CD4-positive, alpha-beta T cell treated with Interleukin-17A for 1 hour (primary cell): Measurements from ENCODE around the gene PRKG1.
"Not testable (repeated sequence)": the region's sequence is repeated elsewhere in the genome, so short reads cannot be mapped to it uniquely, and the experiment has no call there.

ENCODE experiments used
- DNase-seq: peaks from one replicate; pipeline ENCODE4 v3.0.0-alpha.2; 2020

The PRKG1 gene

GRCh38 chr10:51178634-51179033 lies 104.3 kb downstream of the PRKG1 start:
- no peak for DNase-seq

- no peak for DNase-seq
These were observed 105.9 kb downstream of the PRKG1 start for GRCh38 chr10:51180141-51180540.

- DNase-seq: no peak
These were observed 109.5 kb downstream of the PRKG1 start for GRCh38 chr10:51183783-51184182.

DNA sequence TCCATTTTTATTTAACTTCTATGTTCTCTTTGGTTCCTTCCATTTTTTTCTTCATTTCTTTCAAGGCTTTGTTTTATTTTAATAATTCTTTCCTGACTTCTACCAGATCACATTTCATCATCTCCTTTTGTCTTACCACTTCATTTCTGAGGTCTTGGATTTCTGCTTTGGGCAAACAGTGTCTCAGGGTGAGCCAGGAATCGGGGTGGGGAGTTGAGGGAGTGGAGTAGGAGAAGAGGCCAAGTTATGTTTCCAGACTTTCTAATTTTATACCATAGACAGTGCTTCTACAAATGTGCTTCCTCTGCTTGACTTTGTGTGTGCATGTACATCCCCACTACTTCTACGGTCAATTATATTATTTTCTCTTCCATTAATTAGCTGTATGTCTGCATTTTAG lies 112.1 kb downstream of the PRKG1 start:
- DNase-seq: no peak

DNA sequence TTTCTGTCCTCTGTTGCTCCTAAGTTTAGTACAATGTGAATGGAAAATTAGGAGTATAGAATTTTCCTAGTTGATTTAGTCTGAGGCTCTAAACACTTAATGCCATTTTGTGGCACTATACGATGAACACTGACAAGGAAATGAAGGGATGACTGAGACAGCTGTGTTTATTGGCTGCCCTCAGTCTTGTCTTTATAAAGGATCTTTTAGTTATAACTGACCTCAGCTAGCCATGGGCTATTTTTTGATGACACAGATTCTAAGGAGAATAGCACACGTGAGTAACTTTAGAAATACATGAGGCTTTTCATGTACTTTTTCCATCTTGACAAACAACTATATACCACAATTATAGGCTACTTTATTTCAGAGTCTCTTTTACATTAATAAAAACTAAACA lies 113.7 kb downstream of the PRKG1 start:
- no peak for DNase-seq

GRCh38 chr10:51188866-51189265 lies 114.6 kb downstream of the PRKG1 start:
- DNase-seq: no peak

DNA sequence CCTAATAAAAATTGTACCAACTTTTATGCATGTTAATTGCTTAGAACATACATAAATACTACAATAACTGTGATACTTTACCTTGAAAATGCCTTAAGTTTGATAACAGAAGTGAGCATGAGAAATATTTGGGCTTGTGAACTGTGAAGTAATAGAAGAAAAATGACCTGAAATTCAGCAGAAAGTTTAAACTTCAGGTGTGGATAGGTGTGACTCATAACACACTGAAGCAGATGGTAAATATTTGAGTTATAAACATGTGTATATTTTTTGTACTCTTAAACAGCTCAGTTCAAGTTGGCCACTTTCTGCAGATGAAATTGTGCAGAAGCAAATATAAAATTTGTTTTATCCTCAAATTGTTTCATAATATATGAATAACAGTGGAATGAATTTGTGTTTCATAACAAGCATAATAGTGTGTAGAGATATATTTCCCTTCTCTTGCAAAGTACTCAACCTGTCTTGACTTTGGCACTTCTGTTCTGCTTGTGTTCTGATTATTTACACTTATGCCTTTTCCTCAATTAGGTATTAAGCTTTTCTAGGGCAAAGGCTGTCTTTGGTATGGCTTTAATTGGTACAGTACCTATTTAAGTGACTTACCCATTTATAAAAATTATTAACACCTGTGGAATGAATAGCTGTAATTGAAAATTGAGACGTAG lies 122.4 kb downstream of the PRKG1 start:
- no peak for DNase-seq

GRCh38 chr10:51198170-51198569 lies 123.9 kb downstream of the PRKG1 start:
- no peak for DNase-seq

DNA sequence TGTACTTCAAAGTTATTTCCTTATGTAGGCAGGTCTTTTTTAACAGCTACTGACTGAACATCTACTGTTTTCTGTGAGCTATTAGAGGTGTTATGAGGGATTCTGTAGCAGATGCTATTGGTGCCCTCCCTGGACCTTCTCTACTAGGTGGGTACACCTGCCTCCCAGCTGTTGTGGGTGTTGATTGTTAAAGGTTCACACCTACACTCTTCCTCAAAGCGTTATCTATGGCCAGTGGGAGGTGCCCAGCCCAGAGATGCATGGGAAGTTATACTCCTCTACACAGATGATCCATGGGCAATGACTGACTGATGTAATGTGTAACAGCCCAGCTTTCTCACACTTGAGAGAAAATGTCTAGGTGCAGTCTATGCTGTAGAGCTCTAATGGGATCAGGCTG lies 127.7 kb downstream of the PRKG1 start:
- no peak for DNase-seq

DNA sequence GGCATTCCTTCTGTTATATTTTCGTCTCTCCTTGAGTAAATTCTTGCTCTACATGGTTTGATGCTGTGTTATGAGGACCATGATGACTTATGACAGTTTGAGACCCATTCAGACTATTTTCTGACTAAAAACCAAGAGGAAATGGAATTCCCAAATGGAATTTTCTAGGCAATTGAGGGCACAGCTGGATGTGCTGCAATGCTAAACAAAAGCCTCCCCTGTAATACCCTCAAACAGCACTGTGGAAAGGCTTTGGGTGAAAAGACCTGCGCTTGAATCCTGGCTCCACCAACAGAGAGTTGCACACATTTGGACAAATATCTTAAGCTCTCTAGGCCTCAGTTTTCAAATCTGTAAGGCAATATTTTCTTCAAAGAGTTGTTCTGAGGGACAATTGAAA lies 129.1 kb downstream of the PRKG1 start:
- DNase-seq: no peak

DNA sequence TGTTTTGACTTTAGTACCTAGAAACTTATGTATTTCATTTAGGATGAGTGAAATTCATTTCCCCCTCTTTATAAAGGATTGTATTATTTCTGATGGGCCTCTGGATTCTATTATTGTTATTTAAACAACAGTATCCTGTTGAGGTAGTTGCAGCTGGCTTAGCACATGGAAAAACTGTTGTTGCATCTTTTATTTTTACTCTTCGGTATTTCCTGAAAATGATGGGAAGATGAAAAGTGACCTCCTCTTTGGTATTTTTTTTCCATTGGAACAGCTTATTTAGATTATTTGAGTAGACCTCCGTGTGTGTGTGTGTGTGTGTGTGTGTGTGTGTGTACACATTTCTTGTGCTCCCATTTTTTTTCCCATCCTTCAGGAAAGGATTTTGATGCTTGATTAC lies 129.8 kb downstream of the PRKG1 start:
- DNase-seq: no peak

GRCh38 chr10:51204701-51205100 lies 130.4 kb downstream of the PRKG1 start:
- DNase-seq: no peak

GRCh38 chr10:51206500-51206899 lies 132.2 kb downstream of the PRKG1 start:
- DNase-seq: no peak

GRCh38 chr10:51212937-51213336 lies 138.7 kb downstream of the PRKG1 start:
- DNase-seq: not testable (repeated sequence)

DNA sequence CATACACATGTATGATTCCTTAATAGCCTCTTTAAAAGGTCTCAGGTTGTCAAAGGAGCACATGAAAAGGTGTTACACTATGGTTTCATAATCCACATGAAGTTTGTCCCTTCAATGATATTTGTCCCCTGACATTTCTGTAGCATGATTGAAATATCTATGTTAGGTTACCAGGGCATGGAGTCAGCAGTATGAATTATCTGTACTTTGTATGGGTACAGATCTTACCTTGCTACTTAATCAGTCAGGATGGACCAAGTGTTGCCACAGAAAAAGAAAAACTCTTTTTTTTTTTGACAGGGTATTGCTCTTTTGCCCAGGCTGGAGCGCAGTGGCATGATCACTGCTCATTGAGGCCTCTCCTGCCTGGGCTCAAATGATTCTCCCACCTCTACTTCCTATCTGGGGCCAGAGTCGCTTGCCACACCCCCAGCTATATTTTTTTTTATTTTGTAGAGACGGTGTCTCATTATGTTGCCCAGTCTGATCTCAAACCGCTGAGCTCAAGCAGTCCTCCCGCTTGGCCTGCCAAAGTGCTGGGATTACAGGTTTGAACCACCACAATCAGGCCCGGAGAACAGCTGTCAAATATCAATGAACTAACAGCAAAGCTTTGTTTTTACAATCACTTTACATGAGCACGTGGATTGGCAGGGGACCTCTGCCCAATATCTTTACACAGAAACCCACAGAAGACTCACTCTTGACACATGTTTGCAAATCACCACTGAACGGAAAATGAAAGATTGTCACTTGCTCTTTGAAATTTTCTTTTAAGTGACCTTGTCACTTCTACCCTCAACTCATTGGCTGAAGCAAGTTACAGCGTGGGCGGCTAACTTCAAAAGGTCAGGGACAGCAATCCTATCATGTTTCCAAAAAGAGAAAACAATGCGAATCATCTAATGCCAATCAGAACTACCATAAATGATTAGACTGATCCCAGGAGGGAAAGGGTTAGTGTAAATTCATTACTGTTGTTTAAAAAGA lies 140.2 kb downstream of the PRKG1 start:
- no peak for DNase-seq

GRCh38 chr10:51215951-51216834 lies 141.9 kb downstream of the PRKG1 start:
- no peak for DNase-seq

GRCh38 chr10:51217505-51217904 lies 143.2 kb downstream of the PRKG1 start:
- DNase-seq: no peak

DNA sequence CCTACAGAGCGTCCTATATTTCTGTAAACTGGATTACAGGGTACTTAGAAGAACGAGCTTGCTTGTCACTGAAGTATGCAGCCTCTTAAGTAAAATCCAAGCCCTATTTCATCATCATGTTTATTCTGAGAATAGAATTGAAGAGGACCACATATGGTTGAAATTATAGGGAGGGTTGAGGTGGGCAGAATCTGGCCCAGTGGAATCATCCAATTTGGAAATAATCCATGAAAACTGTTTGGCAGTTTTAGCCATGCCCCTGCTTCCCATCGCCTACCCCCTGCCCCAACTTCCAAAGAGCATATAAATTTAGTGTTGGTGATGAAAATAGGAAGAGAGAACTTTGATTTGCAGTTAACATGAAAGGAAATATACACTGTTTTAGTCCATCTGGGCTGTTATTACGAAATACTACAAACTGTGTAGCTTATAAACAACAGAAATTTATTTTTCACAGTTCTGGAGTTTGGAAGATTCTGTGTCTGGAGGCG lies 150.4 kb downstream of the PRKG1 start:
- no peak for DNase-seq

DNA sequence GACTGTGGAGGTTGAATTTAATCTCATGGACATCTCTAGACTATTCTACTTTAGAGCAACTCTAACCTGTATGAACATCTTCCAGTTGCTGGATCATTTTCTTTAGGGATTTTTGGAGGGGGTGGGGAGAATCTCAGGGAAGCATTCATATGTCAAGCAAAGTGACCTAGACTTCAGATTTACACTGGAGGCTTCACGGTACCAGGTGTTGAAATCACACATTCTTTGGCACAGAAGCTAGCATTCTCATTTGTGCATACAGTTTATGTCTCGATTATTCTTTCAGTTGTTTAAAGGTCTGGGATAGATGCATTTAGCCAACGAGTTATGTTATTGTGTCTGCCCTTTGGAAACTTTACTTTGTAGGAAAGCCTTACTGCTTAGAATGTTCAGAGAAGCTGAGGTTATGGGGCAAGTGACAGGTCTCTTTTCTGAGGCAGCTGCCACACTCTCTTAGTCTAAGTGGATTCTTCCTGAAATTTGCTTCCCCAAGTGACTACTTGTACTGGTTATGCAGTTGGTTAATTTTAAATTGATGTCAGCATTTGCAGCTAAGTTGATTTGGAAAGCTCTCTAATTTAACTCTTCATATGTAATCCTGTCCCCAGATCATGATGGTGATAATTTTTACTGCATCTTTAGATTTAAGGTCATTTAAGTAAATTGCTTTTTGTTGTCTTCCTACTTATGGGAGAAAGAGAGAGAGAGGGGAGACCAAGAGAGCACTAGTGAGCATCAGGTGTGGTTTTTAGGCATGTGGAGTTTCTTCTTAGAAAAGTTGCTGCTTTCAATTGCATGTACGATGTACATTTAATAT lies 153.8 kb downstream of the PRKG1 start:
- DNase-seq: no peak

DNA sequence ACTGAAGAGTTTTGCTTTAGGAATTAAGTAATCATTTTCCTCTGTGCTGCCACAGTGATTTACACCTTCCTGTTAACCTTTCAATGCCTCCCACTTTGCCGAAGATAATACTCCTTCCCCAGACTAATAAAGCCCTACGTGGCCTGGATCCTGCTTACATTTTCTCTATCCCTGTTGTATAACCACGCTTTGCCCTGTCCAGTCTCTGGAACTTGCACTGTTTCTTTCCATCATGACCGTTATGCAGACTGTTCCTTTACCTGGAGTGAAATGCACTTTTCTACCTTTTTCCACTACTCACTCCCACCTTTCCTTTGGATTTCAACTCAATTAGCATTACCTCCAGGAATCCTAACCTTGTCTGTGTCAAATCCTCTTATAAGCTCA lies 154.4 kb downstream of the PRKG1 start:
- no peak for DNase-seq

- no peak for DNase-seq
These were observed 156.7 kb downstream of the PRKG1 start for GRCh38 chr10:51230887-51231585.
